Osteocyte (in vitro differentiated cells): ENCODE data around the gene FBXO21. TPM values are rescaled to one million over a fixed set of nuclear protein-coding genes. Genes with fewer than 3 reads are reported as not detected.

Experiments used
- DNase-seq: peaks from one replicate; pipeline ENCODE4 v3.0.0; 2021; ENCODE audit warnings: mixed read lengths; ENCODE audit not compliant: unreplicated experiment; ENCODE audit errors: extremely low spot score
- H3K27ac Mint-ChIP-seq: one replicate; pipeline ENCODE4 v1.8.0; 2021; ENCODE audit warnings: mild to moderate bottlenecking, mixed read lengths; ENCODE audit not compliant: unreplicated experiment
- H3K27me3 Mint-ChIP-seq: one replicate; pipeline ENCODE4 v1.8.0; 2021; ENCODE audit warnings: mixed read lengths; ENCODE audit not compliant: unreplicated experiment
- H3K36me3 Mint-ChIP-seq: one replicate; pipeline ENCODE4 v1.8.0; 2021; ENCODE audit warnings: mixed read lengths; ENCODE audit not compliant: unreplicated experiment
- H3K4me1 Mint-ChIP-seq: one replicate; pipeline ENCODE4 v1.8.0; 2021; ENCODE audit warnings: mixed read lengths; ENCODE audit not compliant: unreplicated experiment
- H3K4me3 Mint-ChIP-seq: one replicate; pipeline ENCODE4 v1.8.0; 2021; ENCODE audit warnings: mild to moderate bottlenecking, moderate library complexity, mixed read lengths; ENCODE audit not compliant: unreplicated experiment
- H3K9me3 Mint-ChIP-seq: one replicate; pipeline ENCODE4 v1.8.0; 2021; ENCODE audit warnings: mixed read lengths; ENCODE audit not compliant: unreplicated experiment
- CTCF ChIP-seq: fragments of 200-600 bp; sonication (generic); IDR thresholded peaks from 2 replicates; pipeline ENCODE4 v1.5.0; 2021; ENCODE audit warnings: antibody characterized with exemption, mild to moderate bottlenecking, moderate library complexity
- total RNA-seq: library from RNA; stranded (reverse); gene quantifications from 2 replicates; pipeline ENCODE4 v1.2.1, GENCODE V29; 2021

Gene FBXO21
- total RNA-seq, 1 donor from 2014 or later = 49.0 TPM

DNA sequence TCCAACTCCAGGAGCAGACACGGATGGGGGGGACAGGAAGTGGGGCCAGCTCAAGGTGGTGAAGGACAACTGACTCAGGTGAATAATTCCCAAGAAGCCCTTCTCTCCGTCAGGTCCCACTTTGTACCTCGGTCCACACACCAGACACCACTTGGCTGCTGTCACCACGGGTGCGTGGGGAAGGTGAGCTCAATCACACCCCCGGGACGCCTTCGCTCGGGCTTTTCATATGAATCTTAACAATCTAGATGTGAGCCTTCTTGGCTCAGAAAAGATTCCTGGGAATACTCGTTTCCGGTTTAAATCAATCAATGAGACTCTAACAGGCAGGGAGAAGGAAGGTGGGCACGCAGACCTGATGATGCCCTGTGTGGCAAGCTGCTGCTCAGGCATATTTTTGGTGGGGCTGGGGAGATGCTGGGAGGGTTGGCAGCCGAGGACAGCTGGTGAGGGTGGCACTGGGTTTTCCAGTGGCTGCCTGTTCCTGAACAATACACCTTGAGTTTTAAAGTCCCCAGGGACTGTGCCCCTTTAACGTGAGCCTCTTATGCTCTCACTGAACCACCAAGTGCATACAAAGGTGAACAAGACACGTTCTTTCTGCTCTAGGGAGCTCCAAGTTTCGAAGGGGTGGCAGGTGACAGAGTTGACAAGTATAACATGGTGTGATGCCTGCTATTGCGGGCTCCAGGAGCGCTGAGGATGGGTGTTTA lies 96.2 kb downstream of the FBXO21 start:
- Mint-ChIP-seq H3K4me3 (no peak overlapping the region), H3K4me1 (peaks cover 3% of the 10 kb centered on the region), H3K27ac (no peak overlapping the region), H3K27me3 (peaks cover 76% of the 10 kb centered on the region), H3K9me3 (peaks cover 11% of the 10 kb centered on the region), H3K36me3 (peaks cover 4% of the 10 kb centered on the region)
- no peak for DNase-seq
- TF ChIP-seq CTCF = no peak

DNA sequence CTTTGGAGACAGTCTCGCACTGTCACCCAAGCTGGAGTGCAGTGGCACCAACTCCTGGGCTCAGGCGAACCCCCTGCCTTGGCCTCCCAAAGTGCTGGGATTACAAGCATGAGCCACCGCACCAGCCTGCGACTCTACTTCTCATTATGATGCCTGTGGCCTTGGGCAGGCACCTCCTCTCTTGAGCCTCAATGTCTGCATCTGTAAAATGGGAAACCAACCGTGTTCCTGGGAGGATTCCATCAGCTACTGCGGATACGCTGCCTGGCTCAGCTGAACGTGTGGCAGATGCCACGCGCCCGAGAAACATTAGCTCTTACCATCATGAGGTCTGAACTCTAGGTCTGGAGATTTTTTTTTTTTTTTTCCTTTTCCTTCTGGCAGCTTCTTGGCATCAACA lies 96.8 kb downstream of the FBXO21 start:
- TF ChIP-seq CTCF = no peak
- H3K4me1 Mint-ChIP-seq = peaks cover 3% of the 10 kb centered on the region
- DNase-seq = no peak
- H3K36me3 Mint-ChIP-seq = peaks cover 4% of the 10 kb centered on the region
- peaks cover 76% of the 10 kb centered on the region for H3K27me3 Mint-ChIP-seq
- H3K4me3 Mint-ChIP-seq = no peak overlapping the region
- no peak overlapping the region for H3K27ac Mint-ChIP-seq
- H3K9me3 Mint-ChIP-seq = peaks cover 11% of the 10 kb centered on the region

- Mint-ChIP-seq H3K9me3 (peaks cover 11% of the 10 kb centered on the region), H3K36me3 (peaks cover 4% of the 10 kb centered on the region), H3K4me1 (peaks cover under 1% of the 10 kb centered on the region), H3K27ac (no peak overlapping the region), H3K27me3 (peaks cover 74% of the 10 kb centered on the region), H3K4me3 (no peak overlapping the region)
- DNase-seq = no peak
- TF ChIP-seq CTCF = no peak
These were observed 97.4 kb downstream of the FBXO21 start for GRCh38 chr12:117092886-117093285.

- H3K36me3 Mint-ChIP-seq = peaks cover 4% of the 10 kb centered on the region
- peaks cover 11% of the 10 kb centered on the region for H3K9me3 Mint-ChIP-seq
- DNase-seq = no peak
- H3K27ac Mint-ChIP-seq = no peak overlapping the region
- no peaks in the 10 kb centered on the region for H3K4me1 Mint-ChIP-seq
- no peak for TF ChIP-seq CTCF
- H3K27me3 Mint-ChIP-seq = peaks cover 69% of the 10 kb centered on the region
- no peak overlapping the region for H3K4me3 Mint-ChIP-seq
These were observed 97.8 kb downstream of the FBXO21 start for GRCh38 chr12:117092511-117092780.

Other genes starting within 250 kb of the FBXO21 start
- not detected in 2 replicates for gene TESC, start 91.1 kb downstream of the FBXO21 start, total RNA-seq
- gene NOS1, start 171.2 kb upstream of the FBXO21 start, total RNA-seq = 0.05 TPM in 1 of 2 replicates, not detected in the other